GM12801 (cell line): ENCODE measurements around the gene MED12L.

Experiments
- CTCF ChIP-seq: IDR thresholded peaks from one replicate; pipeline ENCODE4 v1.5.1; 2011; ENCODE audit warnings: control low read depth; ENCODE audit not compliant: insufficient read length; ENCODE audit errors: extremely low read depth

The MED12L gene

GRCh38 chr3:151259664-151260063 is 174.2 kb downstream of the MED12L start:
- TF ChIP-seq CTCF = no peak

- TF ChIP-seq CTCF = no peak
Measured at GRCh38 chr3:151262871-151263525, 177.5 kb downstream of the MED12L start.

GRCh38 chr3:151264605-151265004 is 179.1 kb downstream of the MED12L start:
- TF ChIP-seq CTCF = no peak

GRCh38 chr3:151265166-151265565 is 179.7 kb downstream of the MED12L start:
- TF ChIP-seq CTCF = no peak

GRCh38 chr3:151265866-151266265 is 180.4 kb downstream of the MED12L start:
- no peak for TF ChIP-seq CTCF

- no peak for TF ChIP-seq CTCF
Measured at GRCh38 chr3:151267066-151267465, 181.6 kb downstream of the MED12L start.

- TF ChIP-seq CTCF = no peak
Measured at GRCh38 chr3:151268267-151269235, 183.1 kb downstream of the MED12L start.
